Osteocyte (in vitro differentiated cells): Measurements from ENCODE around the gene PCSK7. TPM values are rescaled to one million over a fixed set of nuclear protein-coding genes. Genes with fewer than 3 reads are reported as not detected.

Experiments used
- DNase-seq: peaks from one replicate; pipeline ENCODE4 v3.0.0; 2021; ENCODE audit warnings: mixed read lengths; ENCODE audit not compliant: unreplicated experiment; ENCODE audit errors: extremely low spot score
- H3K27ac Mint-ChIP-seq: one replicate; pipeline ENCODE4 v1.8.0; 2021; ENCODE audit warnings: mild to moderate bottlenecking, mixed read lengths; ENCODE audit not compliant: unreplicated experiment
- H3K27me3 Mint-ChIP-seq: one replicate; pipeline ENCODE4 v1.8.0; 2021; ENCODE audit warnings: mixed read lengths; ENCODE audit not compliant: unreplicated experiment
- H3K36me3 Mint-ChIP-seq: one replicate; pipeline ENCODE4 v1.8.0; 2021; ENCODE audit warnings: mixed read lengths; ENCODE audit not compliant: unreplicated experiment
- H3K4me1 Mint-ChIP-seq: one replicate; pipeline ENCODE4 v1.8.0; 2021; ENCODE audit warnings: mixed read lengths; ENCODE audit not compliant: unreplicated experiment
- H3K4me3 Mint-ChIP-seq: one replicate; pipeline ENCODE4 v1.8.0; 2021; ENCODE audit warnings: mild to moderate bottlenecking, moderate library complexity, mixed read lengths; ENCODE audit not compliant: unreplicated experiment
- H3K9me3 Mint-ChIP-seq: one replicate; pipeline ENCODE4 v1.8.0; 2021; ENCODE audit warnings: mixed read lengths; ENCODE audit not compliant: unreplicated experiment
- total RNA-seq: library from RNA; stranded (reverse); gene quantifications from 2 replicates; pipeline ENCODE4 v1.2.1, GENCODE V29; 2021
- TF ChIP-seq, protein P1 (sequence below): fragments of 200-600 bp; sonication (generic); IDR thresholded peaks from 2 replicates; pipeline ENCODE4 v1.5.0; 2021; ENCODE audit warnings: antibody characterized with exemption, mild to moderate bottlenecking, moderate library complexity

The PCSK7 gene
- total RNA-seq, 1 donor from 2014 or later, result 65.0 TPM

DNA sequence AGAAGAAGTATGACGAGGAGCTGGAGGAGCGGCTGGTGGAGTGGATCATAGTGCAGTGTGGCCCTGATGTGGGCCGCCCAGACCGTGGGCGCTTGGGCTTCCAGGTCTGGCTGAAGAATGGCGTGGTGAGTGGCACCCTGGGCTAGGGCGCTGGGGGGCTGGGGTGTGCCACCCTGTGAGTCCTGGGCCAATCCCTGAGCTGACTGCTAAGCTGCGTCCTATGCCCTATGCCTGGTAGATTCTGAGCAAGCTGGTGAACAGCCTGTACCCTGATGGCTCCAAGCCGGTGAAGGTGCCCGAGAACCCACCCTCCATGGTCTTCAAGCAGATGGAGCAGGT lies 28.8 kb downstream of the PCSK7 start:
- Mint-ChIP-seq H3K4me1 (peaks cover 66% of the 10 kb centered on the region), H3K27me3 (no peaks in the 10 kb centered on the region), H3K9me3 (no peaks in the 10 kb centered on the region), H3K4me3 (peak overlapping the region; percentile 22), H3K36me3 (peaks cover 24% of the 10 kb centered on the region), H3K27ac (peak overlapping the region; percentile 92)
- no peak for DNase-seq
- TF ChIP-seq, protein P1, sequence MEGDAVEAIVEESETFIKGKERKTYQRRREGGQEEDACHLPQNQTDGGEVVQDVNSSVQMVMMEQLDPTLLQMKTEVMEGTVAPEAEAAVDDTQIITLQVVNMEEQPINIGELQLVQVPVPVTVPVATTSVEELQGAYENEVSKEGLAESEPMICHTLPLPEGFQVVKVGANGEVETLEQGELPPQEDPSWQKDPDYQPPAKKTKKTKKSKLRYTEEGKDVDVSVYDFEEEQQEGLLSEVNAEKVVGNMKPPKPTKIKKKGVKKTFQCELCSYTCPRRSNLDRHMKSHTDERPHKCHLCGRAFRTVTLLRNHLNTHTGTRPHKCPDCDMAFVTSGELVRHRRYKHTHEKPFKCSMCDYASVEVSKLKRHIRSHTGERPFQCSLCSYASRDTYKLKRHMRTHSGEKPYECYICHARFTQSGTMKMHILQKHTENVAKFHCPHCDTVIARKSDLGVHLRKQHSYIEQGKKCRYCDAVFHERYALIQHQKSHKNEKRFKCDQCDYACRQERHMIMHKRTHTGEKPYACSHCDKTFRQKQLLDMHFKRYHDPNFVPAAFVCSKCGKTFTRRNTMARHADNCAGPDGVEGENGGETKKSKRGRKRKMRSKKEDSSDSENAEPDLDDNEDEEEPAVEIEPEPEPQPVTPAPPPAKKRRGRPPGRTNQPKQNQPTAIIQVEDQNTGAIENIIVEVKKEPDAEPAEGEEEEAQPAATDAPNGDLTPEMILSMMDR, result no peak

DNA sequence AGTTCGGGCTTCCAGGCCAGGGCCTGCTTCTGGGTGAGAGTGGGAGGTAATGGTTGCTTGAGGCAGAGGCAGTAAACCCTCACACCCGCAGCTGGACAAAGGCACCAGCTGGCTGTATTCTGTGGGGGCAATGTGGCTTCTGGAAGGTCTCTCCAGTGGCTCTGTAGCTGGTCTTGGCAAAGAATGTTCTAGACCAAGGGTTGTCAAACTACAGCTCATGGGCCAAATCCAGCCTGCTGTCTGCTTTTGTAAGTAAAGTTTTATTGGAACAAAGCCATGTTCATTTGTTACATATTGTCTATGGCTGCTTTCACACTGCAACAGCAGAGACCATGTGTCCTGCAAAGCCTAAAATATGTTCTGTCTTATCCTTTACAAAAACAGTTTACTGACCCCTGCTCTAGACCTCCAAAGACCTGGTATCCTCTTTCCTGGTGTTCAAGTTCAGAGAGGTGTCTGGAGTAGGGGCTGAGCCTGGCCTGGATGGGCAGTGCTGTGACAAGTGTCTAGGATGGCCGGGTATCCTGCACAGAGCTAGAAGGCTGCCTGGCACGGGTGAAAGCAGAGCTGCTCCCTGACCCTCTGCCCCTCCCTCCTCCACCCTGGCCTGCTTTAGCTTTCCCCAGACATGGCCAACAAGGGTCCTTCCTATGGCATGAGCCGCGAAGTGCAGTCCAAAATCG lies 29.3 kb downstream of the PCSK7 start:
- H3K4me3 Mint-ChIP-seq, result peak overlapping the region; percentile 82
- no peaks in the 10 kb centered on the region for H3K9me3 Mint-ChIP-seq
- peaks cover 24% of the 10 kb centered on the region for H3K36me3 Mint-ChIP-seq
- H3K27me3 Mint-ChIP-seq, result no peaks in the 10 kb centered on the region
- TF ChIP-seq, protein P1, result no peak
- no peak for DNase-seq
- peaks cover 71% of the 10 kb centered on the region for H3K4me1 Mint-ChIP-seq
- peak overlapping the region; percentile 92 for H3K27ac Mint-ChIP-seq

DNA sequence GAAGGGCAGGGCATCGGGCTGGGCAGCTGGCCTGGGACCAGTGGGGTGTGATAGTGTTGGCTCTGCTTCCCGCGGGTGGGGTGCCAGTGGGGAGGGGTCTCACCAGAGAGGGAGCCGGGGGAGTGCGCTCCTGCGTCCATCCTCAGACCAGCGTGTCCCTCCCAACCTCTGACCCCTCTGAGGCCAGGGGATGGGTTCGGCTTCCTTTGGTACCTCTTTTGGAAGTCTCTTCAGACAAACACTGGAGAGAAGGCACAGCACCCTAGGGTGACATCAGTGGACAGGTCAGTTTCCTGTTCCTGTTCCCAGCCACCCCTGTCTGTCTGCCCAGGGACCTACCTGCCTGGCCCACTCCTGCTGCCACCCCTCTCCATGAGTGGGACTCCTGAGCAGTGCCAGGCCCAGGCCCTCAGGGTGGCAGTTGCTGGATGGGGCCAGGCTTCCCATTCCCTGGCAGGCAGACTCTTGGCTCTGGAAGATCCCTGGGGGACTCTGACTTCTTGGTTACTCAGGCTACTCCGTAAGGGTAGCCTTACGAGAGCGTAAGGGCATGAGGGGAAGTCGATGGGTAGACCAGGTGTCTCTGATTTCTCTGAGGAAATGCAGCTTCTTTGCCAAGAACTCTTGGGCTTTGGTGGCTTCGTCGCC lies 30.1 kb downstream of the PCSK7 start:
- Mint-ChIP-seq H3K4me1 (peaks cover 74% of the 10 kb centered on the region), H3K9me3 (no peaks in the 10 kb centered on the region)

DNA sequence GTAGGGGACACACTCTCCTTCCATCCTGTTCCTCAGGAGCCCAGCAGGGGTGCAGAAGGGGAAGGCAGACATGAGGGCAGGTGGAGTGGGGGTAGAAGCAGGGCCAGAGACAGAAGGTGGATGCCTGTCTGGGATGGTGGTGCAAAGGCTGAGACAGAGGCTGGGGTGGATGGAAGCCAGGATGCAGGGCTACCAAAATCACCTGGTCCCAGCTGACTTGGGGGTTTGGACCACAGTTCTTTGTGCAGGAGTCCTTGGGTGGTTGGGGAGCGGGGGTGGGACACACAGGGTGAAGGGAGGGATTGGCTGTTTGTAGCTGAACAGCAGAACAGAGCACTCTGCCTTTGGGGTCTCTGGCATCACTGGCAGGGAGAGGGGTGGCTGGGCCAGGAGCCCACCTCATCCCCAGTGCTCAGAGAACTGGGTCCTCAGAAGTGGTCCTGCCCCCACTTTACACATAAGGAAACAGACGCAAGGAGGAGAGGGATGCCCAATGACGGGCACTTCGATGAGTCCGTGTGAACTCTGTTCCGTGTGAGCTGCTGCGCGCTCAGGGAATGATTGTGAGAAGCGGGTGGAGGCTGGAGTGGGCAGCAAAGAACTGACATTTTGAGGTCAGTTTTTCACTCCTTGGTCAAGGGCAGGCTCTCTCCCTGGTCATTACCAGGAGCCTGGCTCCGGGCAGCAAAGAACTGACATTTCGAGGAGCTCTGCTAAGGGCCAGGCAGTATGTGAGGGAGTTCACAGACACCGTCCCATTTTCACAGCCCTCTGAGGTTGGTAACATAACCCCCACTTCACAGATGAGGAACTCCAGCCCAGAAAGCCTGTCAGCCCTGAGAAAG lies 30.8 kb downstream of the PCSK7 start:
- peak overlapping the region; percentile 82 for H3K4me3 Mint-ChIP-seq
- H3K9me3 Mint-ChIP-seq, result no peaks in the 10 kb centered on the region
- H3K4me1 Mint-ChIP-seq, result peaks cover 72% of the 10 kb centered on the region
- no peak for DNase-seq
- H3K36me3 Mint-ChIP-seq, result peaks cover 26% of the 10 kb centered on the region
- TF ChIP-seq, protein P1, result no peak
- peak overlapping the region; percentile 92 for H3K27ac Mint-ChIP-seq
- no peaks in the 10 kb centered on the region for H3K27me3 Mint-ChIP-seq

More for the DNA sequence above, 30.1 kb downstream of the PCSK7 start:
- TF ChIP-seq, protein P1, result no peak
- DNase-seq, result no peak
- peak overlapping the region; percentile 82 for H3K4me3 Mint-ChIP-seq
- peaks cover 24% of the 10 kb centered on the region for H3K36me3 Mint-ChIP-seq
- no peaks in the 10 kb centered on the region for H3K27me3 Mint-ChIP-seq
- peak overlapping the region; percentile 92 for H3K27ac Mint-ChIP-seq
